ENCODE data around the gene ATAD3B. TPM values are rescaled to one million over a fixed set of nuclear protein-coding genes. Genes with fewer than 3 reads are reported as not detected.
A peak's percentile ranks its signal among the peaks of the same experiment; 100 is the strongest.
"Not testable (repeated sequence)": the region's sequence is repeated elsewhere in the genome, so short reads cannot be mapped to it uniquely, and the experiment has no call there.

The ATAD3B gene
- polyA plus RNA-seq, 4 donors = 9.4 to 29.9 (median 20.5) TPM

- DNase-seq (ENCODE audit: low read depth in 4 of 4, low spot score in 2 of 4) = not testable (repeated sequence)
Measured at GRCh38 chr1:1505801-1506200, 34.2 kb downstream of the ATAD3B start.

GRCh38 chr1:1507305-1507704, 35.7 kb downstream of the ATAD3B start:
- DNase-seq (ENCODE audit: low read depth in 4 of 4, low spot score in 2 of 4) = no peak

GRCh38 chr1:1508775-1509464, 37.4 kb downstream of the ATAD3B start:
- not testable (repeated sequence) for DNase-seq (ENCODE audit: low read depth in 4 of 4, low spot score in 2 of 4)

DNA sequence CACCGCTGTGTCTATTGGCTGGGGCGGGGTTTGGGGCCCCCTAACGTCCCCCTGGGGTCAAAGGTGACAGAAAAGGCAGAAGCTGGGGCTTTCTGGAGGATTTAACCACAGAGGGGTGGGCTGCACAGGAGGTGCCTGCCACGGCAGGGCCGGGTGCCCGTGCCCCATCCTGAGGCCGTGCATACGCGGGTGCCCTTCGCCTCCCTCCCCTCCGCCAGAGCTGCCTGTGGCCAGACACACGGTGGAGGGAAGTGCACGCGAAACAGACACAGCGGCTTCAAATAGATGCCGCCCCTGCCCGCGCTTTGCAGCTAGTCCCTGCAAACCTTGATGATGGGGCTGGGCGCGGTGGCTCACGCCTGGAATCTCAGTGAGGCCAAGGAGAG, 37.9 kb downstream of the ATAD3B start:
- DNase-seq (ENCODE audit: low read depth in 4 of 4, low spot score in 2 of 4) = not testable (repeated sequence)

DNA sequence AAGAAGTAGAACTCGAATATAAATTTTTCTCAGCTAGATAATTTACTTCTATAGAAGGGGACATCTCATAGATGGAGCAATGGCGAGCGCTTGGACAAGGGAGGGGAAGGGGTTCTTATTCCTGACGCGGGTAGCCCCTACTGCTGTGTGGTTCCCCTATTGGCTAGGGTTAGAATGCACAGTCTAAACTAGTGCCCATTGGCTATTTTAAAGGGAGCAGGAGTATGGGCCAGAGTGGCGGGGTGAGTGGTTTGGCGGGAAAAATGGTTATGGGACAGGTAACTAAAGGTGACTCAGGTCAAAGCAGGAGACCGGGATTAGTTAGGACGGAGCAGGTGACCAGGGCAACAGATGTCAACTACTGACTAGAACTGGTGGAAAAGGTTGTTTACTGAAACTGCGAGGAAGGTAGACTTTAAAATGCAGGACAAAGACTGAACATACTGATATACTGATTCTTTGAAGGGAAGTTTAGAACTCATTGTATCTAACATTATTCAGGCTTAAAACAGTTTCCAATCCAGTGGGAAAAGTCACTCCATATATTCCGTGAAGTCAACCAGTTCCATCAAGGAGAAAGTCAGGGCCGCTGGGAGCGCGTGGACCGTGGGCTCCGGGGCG, 39.5 kb downstream of the ATAD3B start:
- peak in 1 of 4 donors; percentile 1 for DNase-seq (ENCODE audit: low read depth in 4 of 4, low spot score in 2 of 4)

GRCh38 chr1:1511533-1512285, 40.1 kb downstream of the ATAD3B start, which contains the start of gene ATAD3A:
ATAD3A (plus strand) TSS chr1:1512162; CDS start chr1:1512269, 107 bp downstream.
- DNase-seq (ENCODE audit: low read depth in 4 of 4, low spot score in 2 of 4) = peak; percentile 85 to 97 (median 95)

- not testable (repeated sequence) for DNase-seq (ENCODE audit: low read depth in 4 of 4, low spot score in 2 of 4)
Measured at GRCh38 chr1:1512425-1512824, 40.9 kb downstream of the ATAD3B start.

DNA sequence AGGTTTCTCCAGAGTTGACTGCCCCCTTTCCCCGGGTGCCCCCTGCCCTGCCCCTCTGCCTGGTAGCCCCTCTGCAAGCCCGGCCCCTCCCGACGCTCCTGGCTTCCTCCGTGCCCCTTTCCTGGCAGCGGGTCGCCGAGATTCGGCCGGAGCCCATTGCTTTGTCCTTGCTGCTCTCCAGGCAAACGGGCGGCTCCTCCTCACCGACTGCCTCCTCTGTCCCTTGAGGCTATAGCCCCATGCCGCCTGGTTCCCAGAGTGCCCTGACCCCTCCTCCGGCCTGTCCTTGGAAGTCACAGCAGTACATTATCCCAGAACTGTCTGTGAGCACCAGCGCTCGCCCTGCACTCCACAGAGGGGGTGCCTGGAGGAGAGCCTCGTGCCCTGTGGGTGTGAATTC, 42.1 kb downstream of the ATAD3B start:
- DNase-seq (ENCODE audit: low read depth in 4 of 4, low spot score in 2 of 4) = not testable (repeated sequence)

DNA sequence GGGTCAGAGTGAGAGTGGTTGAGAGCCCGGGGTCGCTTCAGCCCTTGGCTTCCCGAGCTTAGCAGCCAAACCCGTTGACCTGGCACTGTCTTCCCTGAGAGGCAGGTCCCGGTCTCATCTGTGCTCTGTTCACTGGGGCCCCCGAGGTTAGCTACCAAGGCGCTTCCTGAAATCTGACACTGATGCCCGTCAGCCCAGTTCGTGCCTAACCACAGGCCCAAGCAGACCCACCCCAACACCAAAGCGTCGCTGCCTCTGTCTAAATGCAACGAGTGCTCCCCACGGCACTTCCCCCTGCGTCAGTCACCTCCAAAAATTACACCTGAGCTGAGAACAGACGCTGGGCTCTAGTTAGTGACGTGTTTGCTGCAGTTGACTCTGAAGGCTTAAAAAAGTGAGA, 42.8 kb downstream of the ATAD3B start:
- not testable (repeated sequence) for DNase-seq (ENCODE audit: low read depth in 4 of 4, low spot score in 2 of 4)

- DNase-seq (ENCODE audit: low read depth in 4 of 4, low spot score in 2 of 4) = not testable (repeated sequence)
Measured at GRCh38 chr1:1516923-1517322, 45.4 kb downstream of the ATAD3B start.

DNA sequence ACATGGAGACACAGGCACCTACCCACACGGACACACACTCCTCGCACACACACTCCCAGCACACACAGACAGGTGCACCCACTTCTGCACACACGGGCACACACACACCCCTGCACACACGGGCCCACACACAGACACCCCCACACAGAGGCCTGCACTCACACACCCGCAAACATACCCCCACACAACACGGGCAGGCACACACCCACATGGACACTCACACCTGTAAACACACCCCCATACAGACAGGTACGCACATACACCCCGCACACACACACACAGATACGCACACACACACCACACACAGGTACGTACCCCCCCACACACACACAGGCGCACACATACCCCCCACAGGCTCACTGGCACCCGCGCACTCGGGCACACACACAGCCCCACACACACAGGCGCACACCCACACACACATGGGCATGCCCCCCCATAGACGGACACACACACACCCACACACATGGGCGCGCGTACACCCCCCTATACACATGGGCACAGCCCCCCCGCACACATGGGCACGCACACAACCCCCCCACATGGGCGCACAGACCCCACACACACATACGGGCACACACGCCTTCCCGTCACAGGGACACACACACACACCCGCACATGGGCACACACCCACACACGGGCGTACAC, 46.5 kb downstream of the ATAD3B start:
- no peak for DNase-seq (ENCODE audit: low read depth in 4 of 4, low spot score in 2 of 4)

GRCh38 chr1:1518621-1519007, 47.0 kb downstream of the ATAD3B start:
- DNase-seq (ENCODE audit: low read depth in 4 of 4, low spot score in 2 of 4) = not testable (repeated sequence)

DNA sequence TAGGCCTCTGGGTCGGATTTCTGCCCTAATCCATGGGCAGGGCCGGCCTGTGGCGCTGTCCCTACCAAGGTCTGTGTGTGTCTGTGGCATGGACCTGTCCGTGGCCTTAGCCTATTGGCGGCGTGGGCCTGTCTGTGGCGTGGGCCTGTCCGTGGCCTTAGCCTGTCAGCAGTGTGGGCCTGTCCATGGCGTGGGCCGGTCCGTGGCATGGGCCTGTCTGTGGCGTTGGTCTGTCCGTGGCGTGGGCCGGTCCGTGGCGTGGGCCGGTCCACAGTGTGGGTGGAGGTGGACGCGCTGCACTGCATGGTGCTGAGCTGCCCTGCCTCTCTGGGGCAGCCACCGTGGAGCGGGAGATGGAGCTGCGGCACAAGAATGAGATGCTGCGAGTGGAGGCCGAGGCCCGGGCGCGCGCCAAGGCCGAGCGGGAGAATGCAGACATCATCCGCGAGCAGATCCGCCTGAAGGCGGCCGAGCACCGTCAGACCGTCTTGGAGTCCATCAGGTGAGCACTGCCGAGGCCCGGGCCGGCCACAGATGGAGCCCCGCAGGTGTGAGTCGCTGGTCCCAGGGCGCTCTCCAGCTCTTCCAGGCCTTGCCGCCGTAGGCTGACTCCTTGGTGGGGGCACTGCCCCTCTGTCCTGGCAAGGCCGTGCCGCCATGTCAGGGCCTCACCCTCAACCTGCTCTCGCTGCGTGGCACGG, 48.4 kb downstream of the ATAD3B start:
- not testable (repeated sequence) for DNase-seq (ENCODE audit: low read depth in 4 of 4, low spot score in 2 of 4)

DNA sequence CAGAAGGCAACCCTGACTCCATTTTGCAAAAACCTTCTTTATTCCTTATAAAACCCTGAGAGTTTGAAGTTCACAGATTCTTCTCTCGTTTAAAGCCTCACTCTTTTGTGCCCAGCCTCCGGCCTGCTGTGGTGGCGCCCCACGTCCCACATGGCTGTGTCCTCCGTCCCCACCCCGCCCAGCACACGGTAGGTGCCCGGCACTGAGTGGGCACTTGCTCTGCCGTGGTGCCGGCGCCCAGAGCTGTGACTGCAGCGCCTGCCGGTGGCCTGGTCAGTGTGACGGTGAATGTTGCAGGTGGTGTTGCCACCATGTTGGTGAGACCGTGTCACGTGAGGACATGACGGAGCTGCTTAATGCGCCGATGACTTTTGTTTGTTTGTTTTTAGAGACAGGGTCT, 49.8 kb downstream of the ATAD3B start:
- no peak for DNase-seq (ENCODE audit: low read depth in 4 of 4, low spot score in 2 of 4)

DNA sequence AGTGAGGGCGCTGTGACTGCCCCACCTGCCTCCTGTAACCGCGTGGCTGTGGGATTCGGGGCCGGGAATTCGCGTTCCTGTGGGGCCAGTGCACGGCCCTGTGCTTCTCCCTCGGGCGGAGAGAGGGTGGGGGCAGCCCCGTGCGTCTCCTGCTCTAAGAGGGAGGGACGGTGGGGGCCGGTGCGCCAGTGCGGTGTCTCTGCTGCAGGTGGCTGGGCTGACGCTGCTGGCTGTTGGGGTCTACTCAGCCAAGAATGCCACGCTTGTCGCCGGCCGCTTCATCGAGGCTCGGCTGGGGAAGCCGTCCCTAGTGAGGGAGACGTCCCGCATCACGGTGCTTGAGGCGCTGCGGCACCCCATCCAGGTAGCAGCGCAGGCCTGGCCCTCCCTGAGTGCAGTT, 51.0 kb downstream of the ATAD3B start:
- DNase-seq (ENCODE audit: low read depth in 4 of 4, low spot score in 2 of 4) = not testable (repeated sequence)

DNA sequence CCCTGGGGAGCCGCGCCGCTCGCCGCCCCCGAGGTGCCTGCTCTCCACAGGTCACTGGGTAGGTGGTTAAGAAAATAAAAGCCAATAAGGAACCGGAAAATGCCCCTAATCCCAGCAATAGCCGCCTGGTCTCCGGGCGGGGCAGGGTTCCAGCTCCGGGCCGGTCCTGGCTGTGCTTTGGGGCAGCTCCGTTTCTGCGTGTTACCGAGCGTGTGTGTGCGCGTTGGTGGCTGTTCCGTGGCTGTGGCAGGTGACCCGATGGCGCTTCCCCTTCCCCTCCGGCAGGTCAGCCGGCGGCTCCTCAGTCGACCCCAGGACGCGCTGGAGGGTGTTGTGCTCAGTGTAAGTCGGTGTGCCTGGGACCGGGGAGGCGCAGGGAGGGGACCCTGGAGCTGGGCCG, 51.7 kb downstream of the ATAD3B start:
- not testable (repeated sequence) for DNase-seq (ENCODE audit: low read depth in 4 of 4, low spot score in 2 of 4)

DNA sequence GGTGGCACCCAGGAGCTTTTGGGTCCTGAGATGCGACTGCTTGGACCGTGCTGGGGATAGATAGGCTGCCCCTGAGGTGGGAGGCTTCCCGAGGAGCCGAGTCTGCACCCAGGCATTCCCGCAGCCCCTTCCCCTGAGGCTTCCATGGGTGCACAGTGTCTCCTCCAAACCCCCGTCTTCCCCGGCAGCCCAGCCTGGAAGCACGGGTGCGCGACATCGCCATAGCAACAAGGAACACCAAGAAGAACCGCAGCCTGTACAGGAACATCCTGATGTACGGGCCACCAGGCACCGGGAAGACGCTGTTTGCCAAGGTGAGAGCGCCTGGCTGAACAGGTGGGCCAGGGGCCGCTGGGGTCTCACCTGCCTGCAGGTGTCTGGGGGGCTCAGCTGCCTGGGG, 52.1 kb downstream of the ATAD3B start:
- not testable (repeated sequence) for DNase-seq (ENCODE audit: low read depth in 4 of 4, low spot score in 2 of 4)

DNA sequence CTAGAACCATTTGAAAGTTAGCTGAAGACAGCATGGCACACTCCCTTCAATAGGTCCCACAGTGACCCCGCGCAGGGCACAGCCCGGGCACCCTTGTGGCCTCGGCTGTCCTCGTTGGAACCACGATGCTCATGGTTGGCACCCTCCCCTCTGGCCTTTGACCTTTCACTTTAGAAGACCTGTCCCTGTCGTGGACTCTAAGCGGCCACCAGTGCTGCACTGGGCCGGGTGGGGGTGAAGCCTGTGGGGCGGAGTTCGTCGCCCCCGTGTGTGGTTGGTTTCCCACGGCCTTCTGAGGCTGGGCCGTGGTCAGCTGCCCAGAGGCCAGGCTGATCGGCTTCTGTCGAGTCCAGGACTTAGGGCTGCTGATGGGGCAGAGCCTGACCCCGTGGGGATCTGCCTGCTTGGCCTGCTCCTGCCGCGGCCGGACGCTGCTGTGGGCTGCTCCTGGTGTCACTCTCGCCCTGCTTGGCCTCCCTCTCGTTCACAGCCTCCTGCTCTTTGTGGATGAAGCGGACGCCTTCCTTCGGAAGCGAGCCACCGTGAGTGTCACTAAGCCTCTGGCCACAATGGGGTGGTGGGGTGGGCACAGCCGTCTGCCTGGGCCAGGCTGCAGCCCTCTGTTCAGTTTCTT, 53.3 kb downstream of the ATAD3B start:
- not testable (repeated sequence) for DNase-seq (ENCODE audit: low read depth in 4 of 4, low spot score in 2 of 4)

GRCh38 chr1:1526476-1526875, 54.9 kb downstream of the ATAD3B start:
- not testable (repeated sequence) for DNase-seq (ENCODE audit: low read depth in 4 of 4, low spot score in 2 of 4)
